Activated naive CD4-positive, alpha-beta T cell treated with anti-CD3 and anti-CD28 coated beads, Interleukin-2, amount 50 U/mL, for 72 hours (primary cell): ENCODE measurements around the gene KCNK7. TPM values are rescaled to one million over a fixed set of nuclear protein-coding genes. Genes with fewer than 3 reads are reported as not detected.
A peak's percentile ranks its signal among the peaks of the same experiment; 100 is the strongest.

ENCODE experiments used
- ATAC-seq, 2 donors: fragments of 150-1000 bp; cut with Tn5 transposase; 2 replicates each; pipeline ENCODE4 v1.10.0; 2021; ENCODE audit warnings: mild to moderate bottlenecking in 2 of 2, moderate library complexity in 2 of 2
- DNase-seq, 2 donors: peaks; one replicate each; pipeline ENCODE4 v3.0.0; 2021 to 2022; ENCODE audit warnings: low spot score in 2 of 2
- H3K27ac Mint-ChIP-seq, 2 donors: one replicate each; pipeline ENCODE4 v1.8.0; 2022; ENCODE audit warnings: mild to moderate bottlenecking in 2 of 2, mixed read lengths in 2 of 2
- H3K36me3 Mint-ChIP-seq, 2 donors: one replicate each; pipeline ENCODE4 v1.8.0; 2022; ENCODE audit warnings: mixed read lengths in 2 of 2
- H3K9me3 Mint-ChIP-seq, 2 donors: one replicate each; pipeline ENCODE4 v1.8.0; 2022; ENCODE audit warnings: mixed read lengths in 2 of 2
- total RNA-seq, 2 donors: library from RNA; stranded (reverse); gene quantifications; one replicate each; pipeline ENCODE4 v1.2.3, GENCODE V29; 2022

KCNK7 gene
- total RNA-seq, 2 donors from 2014 or later: 0.66 to 0.74 TPM

DNA sequence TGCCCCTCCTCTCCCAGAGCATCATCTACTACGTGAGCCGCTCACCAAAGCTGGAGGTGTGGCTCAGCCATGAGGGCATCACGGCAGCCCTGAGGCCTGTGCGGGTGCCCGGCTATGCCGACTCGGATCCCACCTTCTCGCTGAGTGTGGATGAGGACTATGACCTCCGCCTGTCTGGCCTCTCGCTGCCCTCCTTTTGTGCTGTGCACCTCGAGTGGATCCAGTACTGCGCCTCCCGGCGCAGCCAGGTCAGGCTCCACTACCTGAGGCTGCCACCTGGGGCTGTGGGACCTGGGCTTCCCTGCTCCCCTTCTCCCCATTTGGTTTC lies 38.5 kb upstream of the KCNK7 start:
- no peaks in the 10 kb centered on the region for H3K9me3 Mint-ChIP-seq
- no peak for DNase-seq
- H3K36me3 Mint-ChIP-seq: peaks cover 6 to 14% of the 10 kb centered on the region in 2 donors
- H3K27ac Mint-ChIP-seq: peak overlapping the region in 1 of 2 donors; percentile 75
- ATAC-seq: no peak

DNA sequence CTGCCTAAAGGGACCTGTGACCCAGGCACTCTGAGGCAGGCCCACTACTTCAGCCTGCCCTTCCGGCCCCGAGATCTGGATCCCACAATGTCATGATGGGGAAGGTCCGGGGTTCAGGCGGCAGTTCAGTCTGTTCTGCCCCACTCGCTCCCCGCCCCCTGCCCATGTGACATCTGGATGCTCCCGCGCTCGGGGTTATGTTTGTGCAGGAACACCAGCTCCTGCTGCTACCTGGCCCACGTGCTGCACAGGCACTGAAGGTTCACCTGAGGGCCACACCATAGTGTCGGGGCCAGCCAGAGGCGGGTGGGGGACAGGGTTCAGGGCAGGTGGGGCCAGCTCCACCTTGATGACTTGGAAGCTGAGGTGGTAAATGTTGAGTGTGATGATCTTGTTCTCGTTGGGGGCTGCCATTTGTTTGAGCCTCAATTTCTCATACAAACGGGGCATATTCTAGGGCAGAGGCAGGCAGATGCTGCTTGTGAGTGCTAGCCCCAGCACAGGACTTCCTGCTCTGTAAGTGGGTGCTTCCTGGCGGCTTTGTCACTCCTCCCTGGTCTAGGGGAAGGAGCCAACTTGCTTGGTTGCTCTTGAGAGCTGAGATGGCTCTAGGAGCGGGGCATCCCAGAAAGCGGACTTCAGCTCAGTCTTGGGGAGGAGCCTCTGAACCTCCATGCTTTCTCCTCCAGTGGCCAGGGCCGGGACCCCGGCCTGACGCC lies 37.9 kb upstream of the KCNK7 start:
- ATAC-seq (no peak), DNase-seq (no peak)
- Mint-ChIP-seq H3K9me3 (no peaks in the 10 kb centered on the region), H3K27ac (peak overlapping the region; percentile 75 to 94), H3K36me3 (peaks cover under 1 to 10% of the 10 kb centered on the region in 2 donors)

DNA sequence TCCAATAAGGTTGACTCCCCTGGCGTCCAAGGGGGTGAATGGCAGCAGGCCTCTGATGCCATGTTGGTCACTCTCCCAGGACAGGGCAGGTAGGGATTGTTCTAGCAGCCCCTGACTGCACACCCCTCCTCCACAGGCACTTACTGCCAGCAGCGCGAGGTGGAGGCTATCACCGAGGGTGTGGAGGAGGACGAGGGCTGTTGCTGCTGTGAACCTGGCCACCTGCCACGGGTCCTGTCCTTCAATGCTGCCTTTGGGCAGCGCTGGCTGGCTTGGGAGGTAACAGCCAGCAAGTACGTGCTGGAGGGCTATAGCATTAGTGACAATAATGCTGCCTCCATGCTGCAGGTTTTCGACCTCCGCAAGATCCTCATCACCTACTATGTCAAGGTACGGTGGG lies 34.6 kb upstream of the KCNK7 start:
- ATAC-seq (no peak), DNase-seq (no peak)
- Mint-ChIP-seq H3K36me3 (peaks cover 0 to 6% of the 10 kb centered on the region in 2 donors), H3K27ac (no peak overlapping the region), H3K9me3 (no peaks in the 10 kb centered on the region)

DNA sequence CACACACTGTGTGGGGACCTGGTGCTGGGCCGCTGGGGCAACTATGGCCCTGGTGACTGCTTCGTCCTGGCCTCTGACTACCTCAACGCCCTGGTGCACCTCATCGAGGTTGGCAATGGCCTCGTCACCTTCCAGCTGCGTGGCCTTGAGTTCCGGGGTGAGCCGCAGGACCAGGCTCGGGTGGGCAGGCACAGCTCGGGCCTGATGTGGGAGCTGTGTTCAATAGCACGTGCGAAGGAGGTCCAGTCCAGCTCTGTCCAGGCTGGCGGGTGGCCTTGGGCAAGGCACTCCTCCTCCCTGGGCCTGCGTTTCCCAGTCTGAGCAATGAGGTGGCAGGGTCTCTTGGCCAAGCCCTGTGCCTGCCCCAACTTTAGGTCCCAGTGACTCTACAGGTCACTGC lies 34.0 kb upstream of the KCNK7 start:
- DNase-seq (no peak), ATAC-seq (no peak)
- Mint-ChIP-seq H3K36me3 (peaks cover 0 to 6% of the 10 kb centered on the region in 2 donors), H3K27ac (no peak overlapping the region), H3K9me3 (no peaks in the 10 kb centered on the region)

DNA sequence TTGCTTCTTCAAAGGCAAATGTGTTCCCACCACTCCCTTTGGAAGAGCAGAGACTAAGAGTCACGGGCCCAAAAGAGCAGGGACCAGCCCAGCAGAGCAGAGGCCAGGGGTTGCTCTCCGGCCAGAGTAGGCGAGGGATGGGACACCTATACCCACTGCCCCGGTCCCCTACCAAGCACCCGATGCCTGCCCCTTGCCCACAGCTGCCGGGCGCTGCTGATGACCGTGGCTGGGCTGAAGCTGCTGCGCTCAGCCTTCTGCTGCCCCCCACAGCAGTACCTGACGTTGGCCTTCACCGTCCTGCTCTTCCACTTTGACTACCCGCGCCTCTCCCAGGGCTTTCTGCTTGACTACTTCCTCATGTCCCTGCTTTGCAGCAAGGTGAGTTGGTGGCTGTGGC lies 31.6 kb upstream of the KCNK7 start:
- DNase-seq (no peak), ATAC-seq (no peak)
- peak overlapping the region; percentile 14 to 67 for H3K27ac Mint-ChIP-seq
- no peaks in the 10 kb centered on the region for H3K9me3 Mint-ChIP-seq
- peaks cover 0 to 6% of the 10 kb centered on the region in 2 donors for H3K36me3 Mint-ChIP-seq

DNA sequence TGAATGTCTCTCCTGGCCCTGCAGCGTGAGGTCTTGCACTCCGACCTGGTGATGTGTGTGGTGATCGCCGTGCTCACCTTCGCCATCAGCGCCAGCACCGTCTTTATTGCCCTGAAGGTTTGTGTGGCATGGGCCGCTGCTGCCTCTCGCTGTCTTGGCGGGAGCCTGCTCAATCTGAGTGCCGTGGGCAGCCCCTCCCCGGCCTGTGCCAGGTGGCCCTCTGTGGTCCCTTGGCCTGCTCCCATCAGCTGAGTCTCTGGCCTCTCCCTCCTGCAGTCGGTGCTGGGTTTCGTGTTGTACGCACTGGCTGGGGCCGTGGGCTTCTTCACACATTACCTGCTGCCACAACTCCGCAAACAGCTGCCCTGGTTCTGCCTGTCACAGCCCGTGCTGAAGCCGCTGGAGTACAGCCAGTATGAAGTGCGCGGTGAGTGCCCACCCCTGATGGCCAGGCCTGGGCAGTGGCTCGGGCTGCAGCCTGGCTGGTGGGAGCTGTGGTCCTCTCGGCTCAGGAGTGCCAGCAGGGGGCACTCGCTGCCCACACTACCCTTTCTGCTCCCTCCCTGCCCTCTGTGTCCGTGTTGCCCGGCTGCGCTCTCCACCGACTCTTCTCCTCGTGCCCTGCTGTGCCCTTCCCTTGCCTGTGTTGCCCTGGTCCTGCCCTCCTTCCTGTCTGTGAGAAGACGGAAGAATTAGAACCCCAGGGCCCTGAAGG lies 30.2 kb upstream of the KCNK7 start:
- peak overlapping the region; percentile 59 to 98 for H3K27ac Mint-ChIP-seq
- peaks cover 0 to 6% of the 10 kb centered on the region in 2 donors for H3K36me3 Mint-ChIP-seq
- DNase-seq (peak in 1 of 2 donors; percentile 46), ATAC-seq (peak; percentile 74 to 82)
- no peaks in the 10 kb centered on the region for H3K9me3 Mint-ChIP-seq

DNA sequence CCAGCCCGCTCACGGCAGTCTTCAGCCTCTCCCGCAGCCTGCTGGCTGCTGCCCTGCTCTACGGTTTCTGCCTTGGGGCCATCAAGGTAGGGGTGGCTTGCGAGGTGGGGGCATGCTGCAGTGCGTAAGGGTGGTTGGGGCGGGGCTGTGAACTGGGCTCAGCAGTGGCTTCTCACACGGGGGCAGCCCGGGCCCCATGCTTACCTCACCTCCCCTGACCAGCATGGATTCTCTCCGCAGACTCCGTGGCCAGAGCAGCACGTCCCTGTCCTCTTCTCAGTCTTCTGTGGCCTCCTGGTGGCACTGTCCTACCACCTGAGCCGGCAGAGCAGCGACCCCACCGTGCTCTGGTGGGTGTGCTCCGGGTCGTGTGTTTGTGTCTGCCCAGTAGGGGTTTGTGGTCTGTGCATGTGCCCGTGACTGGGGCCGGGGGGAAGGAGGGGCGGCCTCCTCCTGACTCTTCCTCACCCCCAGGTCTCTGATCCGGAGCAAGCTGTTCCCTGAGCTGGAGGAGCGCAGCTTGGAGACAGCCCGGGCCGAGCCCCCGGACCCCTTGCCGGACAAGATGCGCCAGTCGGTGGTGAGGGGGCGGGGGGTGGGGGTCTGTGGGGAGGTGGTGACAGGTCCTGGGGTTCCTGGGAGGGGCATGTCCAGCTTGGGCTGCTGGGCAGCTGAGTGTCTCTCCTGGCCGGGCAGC lies 29.5 kb upstream of the KCNK7 start:
- no peak for DNase-seq
- Mint-ChIP-seq H3K27ac (peak overlapping the region in 1 of 2 donors; percentile 59), H3K9me3 (no peaks in the 10 kb centered on the region), H3K36me3 (peaks cover 0 to 6% of the 10 kb centered on the region in 2 donors)
- no peak for ATAC-seq

DNA sequence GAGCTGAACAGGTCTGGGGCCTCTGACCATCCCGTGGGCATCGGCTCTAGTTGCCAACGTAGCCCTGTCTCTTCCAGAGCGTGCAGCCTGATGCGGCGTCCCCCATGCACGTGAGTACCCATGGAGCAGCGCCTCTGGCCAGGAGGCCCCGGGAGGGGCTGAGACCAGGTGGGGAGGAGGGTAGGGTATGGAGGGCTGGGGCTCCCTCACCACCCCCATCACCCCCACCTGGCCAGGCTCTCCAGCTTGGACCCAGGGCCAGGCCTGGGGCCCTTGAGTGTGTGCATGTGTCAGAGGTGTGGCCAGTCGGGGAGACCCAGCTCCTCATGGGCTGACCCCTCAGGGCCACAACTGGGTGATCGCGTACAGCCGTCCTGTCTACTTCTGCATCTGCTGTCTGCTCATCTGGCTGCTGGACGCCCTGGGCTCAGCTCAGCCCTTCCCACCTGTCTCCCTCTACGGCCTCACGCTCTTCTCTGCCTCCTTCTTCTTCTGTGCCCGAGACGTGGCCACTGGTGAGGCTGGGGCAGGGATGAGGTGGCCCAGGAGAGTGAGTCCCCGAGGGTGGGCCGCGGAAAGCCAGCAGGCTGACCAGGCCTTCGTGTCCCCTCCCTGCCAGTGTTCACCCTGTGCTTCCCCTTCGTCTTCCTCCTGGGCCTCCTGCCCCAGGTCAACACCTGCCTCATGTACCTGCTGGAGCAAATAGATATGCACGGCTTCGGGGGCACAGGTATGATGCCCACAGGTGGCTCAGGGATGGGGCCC lies 28.4 kb upstream of the KCNK7 start:
- Mint-ChIP-seq H3K36me3 (peaks cover 0 to under 1% of the 10 kb centered on the region in 2 donors), H3K9me3 (no peaks in the 10 kb centered on the region), H3K27ac (no peak overlapping the region)
- DNase-seq (no peak), ATAC-seq (no peak)

DNA sequence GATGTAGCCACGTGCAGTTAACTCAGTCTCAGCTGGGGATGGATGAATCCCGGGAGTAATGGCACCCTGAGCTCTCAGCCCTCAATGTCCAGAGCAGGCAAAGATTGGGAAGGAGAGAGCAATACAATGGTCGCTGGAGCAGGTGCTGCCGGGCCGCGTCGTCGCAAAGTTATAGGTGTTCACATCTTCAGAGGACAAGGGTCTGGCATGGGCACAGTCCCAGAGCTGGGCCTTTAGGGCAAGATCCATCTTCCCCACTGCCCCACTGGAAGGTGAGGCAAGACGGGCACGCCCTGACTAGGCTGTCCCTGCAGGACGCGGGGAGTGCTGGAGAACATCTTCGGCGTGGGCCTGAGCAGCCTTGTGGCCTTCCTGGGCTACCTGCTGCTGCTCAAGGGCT lies 27.6 kb upstream of the KCNK7 start:
- no peak for DNase-seq
- Mint-ChIP-seq H3K27ac (no peak overlapping the region), H3K9me3 (no peaks in the 10 kb centered on the region), H3K36me3 (no peaks in the 10 kb centered on the region)
- ATAC-seq: no peak

DNA sequence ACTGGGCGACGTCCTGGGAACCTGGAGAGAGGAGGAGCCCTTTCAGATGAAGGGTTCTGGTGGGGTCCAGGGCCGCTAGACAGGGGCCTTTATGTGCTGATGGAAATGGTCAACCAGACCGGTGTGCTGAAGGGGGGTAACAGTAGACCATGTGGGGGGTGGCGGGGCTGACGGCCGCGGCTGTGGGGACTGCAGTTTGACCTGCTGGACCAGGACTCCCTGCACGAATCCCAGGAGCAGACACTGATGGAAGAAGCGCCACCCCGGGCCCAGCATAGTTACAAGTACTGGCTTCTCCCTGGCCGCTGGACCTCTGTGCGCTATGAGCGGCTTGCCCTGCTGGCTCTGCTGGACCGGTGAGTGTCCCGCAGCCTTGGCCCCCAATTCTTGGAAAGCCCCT lies 26.4 kb upstream of the KCNK7 start:
- DNase-seq: no peak
- Mint-ChIP-seq H3K9me3 (no peaks in the 10 kb centered on the region), H3K36me3 (peaks cover 0 to under 1% of the 10 kb centered on the region in 2 donors), H3K27ac (no peak overlapping the region)
- no peak for ATAC-seq

DNA sequence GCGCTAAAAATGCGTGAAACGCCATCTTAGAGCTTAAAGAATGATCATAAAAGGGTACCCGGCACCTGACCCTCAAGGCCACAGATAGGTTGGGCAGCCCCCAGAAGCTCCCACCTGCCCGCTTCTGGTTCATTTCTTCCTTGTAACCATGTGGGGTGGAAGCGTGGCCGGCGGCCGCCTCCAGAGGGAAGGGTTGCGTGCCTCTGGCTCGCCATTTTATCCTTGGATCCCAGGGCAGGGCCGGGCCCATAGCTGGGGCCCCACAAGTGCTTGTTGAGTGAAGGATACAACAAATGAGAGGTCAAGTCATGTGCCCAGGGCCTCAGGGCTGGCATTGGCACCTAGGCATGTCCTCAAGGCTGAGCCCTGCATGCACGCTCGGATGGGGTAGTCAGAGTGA lies 25.9 kb upstream of the KCNK7 start:
- Mint-ChIP-seq H3K27ac (peak overlapping the region in 1 of 2 donors; percentile 22), H3K9me3 (no peaks in the 10 kb centered on the region), H3K36me3 (peaks cover 5 to 6% of the 10 kb centered on the region in 2 donors)
- ATAC-seq (no peak), DNase-seq (no peak)

DNA sequence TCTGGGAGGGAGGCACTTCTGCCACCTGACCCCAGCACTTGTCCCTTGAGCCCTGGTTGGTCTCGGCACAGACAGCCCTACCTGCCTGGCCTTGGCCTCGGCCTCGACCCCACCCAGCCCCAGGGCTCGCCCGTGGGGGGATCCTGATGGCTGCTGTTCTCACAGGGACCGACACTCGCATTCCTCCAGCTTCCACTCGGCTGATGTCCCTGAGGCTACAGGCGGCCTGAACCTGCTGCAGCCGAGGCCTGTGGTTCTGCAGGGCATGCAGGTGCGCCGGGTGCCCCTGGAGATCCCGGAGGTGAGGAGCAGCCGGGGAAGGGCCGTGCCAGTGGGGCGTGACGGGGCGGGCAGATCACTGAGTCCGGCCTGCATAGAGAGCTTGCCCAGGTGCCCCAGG lies 25.1 kb upstream of the KCNK7 start:
- Mint-ChIP-seq H3K27ac (peak overlapping the region in 1 of 2 donors; percentile 22), H3K36me3 (peaks cover 8 to 9% of the 10 kb centered on the region in 2 donors)
- no peak for ATAC-seq

DNA sequence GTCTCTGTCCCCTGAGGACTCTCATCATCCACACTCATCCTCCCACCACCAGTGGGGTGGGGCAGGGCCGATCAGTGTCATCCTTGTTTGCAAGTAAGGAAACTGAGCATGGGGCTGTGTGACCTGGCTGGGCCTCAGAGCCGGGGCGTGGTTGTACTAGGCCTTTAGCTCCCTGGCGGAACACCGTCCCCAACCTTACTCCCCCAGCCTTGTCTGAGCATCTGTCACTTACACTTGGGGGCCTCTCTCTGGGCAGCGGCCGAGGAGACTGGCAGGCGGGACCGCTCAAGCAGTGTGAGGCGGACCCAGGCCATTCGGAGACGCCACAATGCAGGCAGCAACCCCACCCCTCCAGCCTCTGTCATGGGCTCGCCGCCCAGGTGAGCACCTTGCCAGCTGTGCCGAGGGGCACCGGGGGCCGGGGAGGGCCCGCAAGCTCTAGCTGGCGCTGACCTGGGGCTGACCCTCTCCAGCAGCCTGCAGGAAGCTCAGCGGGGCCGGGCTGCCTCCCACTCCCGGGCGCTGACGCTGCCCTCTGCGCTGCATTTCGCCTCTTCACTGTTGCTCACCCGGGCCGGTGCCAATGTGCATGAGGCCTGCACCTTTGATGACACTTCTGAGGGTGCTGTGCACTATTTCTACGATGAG lies 23.8 kb upstream of the KCNK7 start:
- no peak overlapping the region for H3K27ac Mint-ChIP-seq
- DNase-seq (no peak), ATAC-seq (no peak)
- no peaks in the 10 kb centered on the region for H3K9me3 Mint-ChIP-seq
- peaks cover 10 to 14% of the 10 kb centered on the region in 2 donors for H3K36me3 Mint-ChIP-seq

More for the DNA sequence above, 25.1 kb upstream of the KCNK7 start:
- H3K9me3 Mint-ChIP-seq: no peaks in the 10 kb centered on the region
- DNase-seq: no peak

DNA sequence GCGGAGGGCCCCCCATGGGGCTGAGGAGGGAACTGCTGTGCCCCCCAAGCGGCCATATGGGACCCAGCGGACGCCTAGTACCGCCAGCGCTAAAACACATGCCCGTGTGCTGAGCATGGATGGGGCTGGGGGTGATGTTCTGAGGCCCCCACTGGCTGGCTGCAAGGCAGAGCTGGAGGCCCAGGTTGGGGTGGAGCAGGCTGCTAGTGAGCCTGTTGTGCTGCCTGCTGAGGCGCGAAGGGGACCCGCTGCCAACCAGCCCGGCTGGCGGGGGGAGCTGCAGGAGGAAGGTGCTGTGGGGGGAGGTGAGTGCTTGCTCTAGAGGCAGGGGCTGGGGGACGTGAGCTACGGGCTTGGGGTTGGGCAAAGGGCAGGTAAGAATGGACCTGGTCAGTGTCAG lies 23.2 kb upstream of the KCNK7 start:
- H3K36me3 Mint-ChIP-seq: peaks cover 17 to 19% of the 10 kb centered on the region in 2 donors
- DNase-seq (no peak), ATAC-seq (no peak)
- H3K27ac Mint-ChIP-seq: peak overlapping the region in 1 of 2 donors; percentile 36
- H3K9me3 Mint-ChIP-seq: no peaks in the 10 kb centered on the region

DNA sequence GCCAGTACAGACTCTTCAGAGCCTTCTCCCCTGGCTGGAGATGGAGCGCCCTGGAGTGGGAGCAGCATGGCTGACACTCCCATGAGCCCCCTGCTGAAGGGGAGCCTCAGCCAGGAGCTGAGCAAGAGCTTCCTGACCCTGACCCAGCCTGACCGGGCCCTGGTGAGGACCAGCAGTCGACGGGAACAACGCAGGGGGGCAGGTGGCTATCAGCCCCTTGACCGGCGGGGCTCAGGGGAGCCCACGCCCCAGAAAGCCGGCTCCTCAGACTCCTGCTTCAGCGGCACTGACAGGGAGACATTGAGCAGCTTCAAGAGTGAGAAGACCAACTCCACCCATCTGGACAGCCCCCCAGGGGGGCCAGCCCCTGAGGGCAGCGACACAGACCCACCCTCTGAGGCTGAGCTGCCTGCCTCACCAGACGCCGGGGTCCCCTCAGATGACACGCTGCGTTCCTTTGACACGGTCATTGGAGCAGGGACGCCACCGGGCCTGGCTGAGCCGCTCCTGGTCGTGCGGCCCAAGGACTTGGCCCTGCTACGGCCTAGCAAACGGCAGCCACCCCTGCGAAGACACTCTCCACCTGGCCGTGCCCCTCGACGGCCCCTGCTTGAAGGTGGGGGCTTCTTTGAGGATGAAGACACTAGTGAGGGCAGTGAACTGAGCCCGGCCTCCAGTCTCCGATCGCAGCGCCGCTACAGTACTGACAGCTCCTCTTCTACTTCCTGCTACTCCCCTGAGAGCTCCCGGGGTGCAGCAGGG lies 22.6 kb upstream of the KCNK7 start:
- H3K27ac Mint-ChIP-seq: peak overlapping the region in 1 of 2 donors; percentile 89
- no peaks in the 10 kb centered on the region for H3K9me3 Mint-ChIP-seq
- ATAC-seq: no peak
- H3K36me3 Mint-ChIP-seq: peaks cover 17 to 23% of the 10 kb centered on the region in 2 donors
- no peak for DNase-seq
